HCT116 (cell line): ENCODE measurements around the gene MRPL34. TPM values are rescaled to one million over a fixed set of nuclear protein-coding genes. Genes with fewer than 3 reads are reported as not detected.

Source experiments
- ATAC-seq: fragments of 200-7000 bp; cut with Tn5 transposase; 2 replicates; pipeline ENCODE4 v1.9.1; 2020; ENCODE audit warnings: mild to moderate bottlenecking, moderate library complexity
- BruUV-seq: library from RNA; stranded (reverse); fragments of 400-500 nt; replicated peaks from 2 replicates; lab custom pipeline; 2021; lab: Mats Ljungman, UMichigan
- CTCF ChIA-PET: fragments of 300-600 bp; sonication (Branson Sonifier 250); formaldehyde crosslinking; loops from one replicate; lab custom pipeline; 2021; ENCODE audit warnings: antibody characterized with exemption; lab: Charles Lee
- POLR2A ChIA-PET: fragments of 300-600, 350-600 bp; sonication (Branson Sonifier 250); formaldehyde crosslinking; loops from one replicate; lab custom pipeline; 2021; ENCODE audit warnings: antibody characterized with exemption; lab: Charles Lee
- RAD21 ChIA-PET, 2 experiments: fragments of 300-600 bp; sonication (Branson Sonifier 250); formaldehyde crosslinking; loops; one replicate each; lab custom pipeline; 2023; ENCODE audit warnings: low total read pairs in 2 of 2; ENCODE audit not compliant: uncharacterized antibody in 2 of 2, unreplicated experiment in 2 of 2, low non-redundant PET in 1 of 2; lab: Charles Lee
- DNase-seq: peaks from one replicate; pipeline ENCODE4 v3.0.0-alpha.2; 2010; ENCODE audit warnings: low read depth, low spot score
- H2AFZ ChIP-seq: fragments of 200-600 bp; shearing (Covaris generic), sonication (generic); 2 replicates; pipeline ENCODE4 v1.6.1; 2017; ENCODE audit warnings: low read depth, mixed run types, mixed read lengths, antibody characterized with exemption, low read length; ENCODE audit not compliant: poor library complexity, severe bottlenecking
- H3K27ac ChIP-seq: 2 replicates; pipeline ENCODE4 v1.5.1; 2012; ENCODE audit warnings: low read depth, low read length
- H3K27me3 ChIP-seq: fragments of 200-600 bp; sonication (generic); 2 replicates; pipeline ENCODE4 v1.6.1; 2016; ENCODE audit warnings: mixed run types, low read length, mixed read lengths; ENCODE audit not compliant: insufficient read depth
- H3K36me3 ChIP-seq, 2 experiments: fragments of 200-500 bp in 1 of 2; fragments of 200-600 bp in 1 of 2; sonication (Bioruptor generic) in 1 of 2; sonication (generic) in 1 of 2; 2 replicates each; pipeline versions ENCODE4 v1.5.1 to v1.6.1; 2014 to 2016; ENCODE audit warnings: low read length in 2 of 2, inconsistent platforms in 1 of 2, mixed read lengths in 1 of 2, mixed run types in 1 of 2; ENCODE audit not compliant: insufficient read depth in 2 of 2, control insufficient read depth in 1 of 2
- H3K4me1 ChIP-seq, 2 experiments: fragments of 200-600 bp in 1 of 2; sonication (generic) in 1 of 2; 2 replicates each; pipeline versions ENCODE4 v1.5.1 to v1.6.1; 2012 to 2017; ENCODE audit warnings: low read length in 2 of 2, inconsistent platforms in 1 of 2, mild to moderate bottlenecking in 1 of 2, mixed read lengths in 1 of 2, mixed run types in 1 of 2, moderate library complexity in 1 of 2; ENCODE audit not compliant: insufficient read depth in 2 of 2, control insufficient read depth in 1 of 2
- H3K4me2 ChIP-seq: fragments of 200-600 bp; sonication (generic); 2 replicates; pipeline ENCODE4 v1.6.1; 2017; ENCODE audit warnings: mixed run types, low read length, mixed read lengths
- H3K4me3 ChIP-seq, 2 experiments: fragments of 200-600 bp in 1 of 2; sonication (generic) in 1 of 2; replicated peaks in 1 of 2; 2 replicates each; pipeline ENCODE4 v1.5.1; 2011 to 2016; ENCODE audit warnings: low read length in 2 of 2, control low read depth in 1 of 2, low read depth in 1 of 2, mild to moderate bottlenecking in 1 of 2, mixed read lengths in 1 of 2, mixed run types in 1 of 2
- H3K79me2 ChIP-seq: fragments of 200-600 bp; sonication (generic); 2 replicates; pipeline ENCODE4 v1.6.1; 2017; ENCODE audit warnings: mild to moderate bottlenecking, mixed run types, low read length, moderate library complexity, mixed read lengths; ENCODE audit not compliant: insufficient read depth
- H3K9ac ChIP-seq: fragments of 200-600 bp; sonication (generic); 2 replicates; pipeline ENCODE4 v1.6.1; 2016; ENCODE audit warnings: low read length, mixed read lengths
- H3K9me2 ChIP-seq: fragments of 200-600 bp; sonication (generic), shearing (Covaris generic); 2 replicates; pipeline ENCODE4 v1.6.1; 2017; ENCODE audit warnings: mixed run types, mild to moderate bottlenecking, moderate library complexity; ENCODE audit not compliant: insufficient read depth
- H3K9me3 ChIP-seq, 2 experiments: fragments of 200-500 bp in 1 of 2; fragments of 200-600 bp in 1 of 2; sonication (Bioruptor generic) in 1 of 2; sonication (generic) in 1 of 2; 2 replicates each; pipeline ENCODE4 v1.6.1; 2014 to 2017; ENCODE audit warnings: low read length in 2 of 2, mixed read lengths in 2 of 2, inconsistent platforms in 1 of 2, low read depth in 1 of 2, mild to moderate bottlenecking in 1 of 2, mixed run types in 1 of 2, moderate library complexity in 1 of 2; ENCODE audit not compliant: control insufficient read depth in 1 of 2, insufficient read depth in 1 of 2
- H4K20me1 ChIP-seq: fragments of 200-600 bp; sonication (generic), shearing (Covaris generic); 2 replicates; pipeline ENCODE4 v1.6.1; 2017; ENCODE audit warnings: mixed run types, mild to moderate bottlenecking, moderate library complexity; ENCODE audit not compliant: insufficient read depth
- ATF3 ChIP-seq: IDR thresholded peaks from 2 replicates; pipeline ENCODE4 v1.6.1; 2012
- CEBPB ChIP-seq: IDR thresholded peaks from 2 replicates; pipeline ENCODE4 v1.6.1; 2012; ENCODE audit warnings: low read depth
- CTCF ChIP-seq, 3 experiments: fragments of 200-600 bp in 1 of 3; sonication (generic) in 1 of 3; IDR thresholded peaks in 2 of 3; conservative IDR thresholded peaks in 1 of 3; 2 replicates each; pipeline ENCODE4 v1.5.1; 2012 to 2017; ENCODE audit warnings: low read depth in 2 of 3, low read length in 2 of 3, antibody characterized with exemption in 1 of 3, borderline replicate concordance in 1 of 3, control low read depth in 1 of 3, mild to moderate bottlenecking in 1 of 3, mixed read lengths in 1 of 3, mixed run types in 1 of 3, moderate library complexity in 1 of 3; ENCODE audit not compliant: insufficient read depth in 1 of 3
- EGR1 ChIP-seq: IDR thresholded peaks from 2 replicates; pipeline ENCODE4 v1.6.1; 2012; ENCODE audit warnings: low read depth
- ELF1 ChIP-seq: IDR thresholded peaks from 2 replicates; pipeline ENCODE4 v1.6.1; 2012; ENCODE audit warnings: low read depth, borderline replicate concordance
- EZH2 ChIP-seq: fragments of 200-600 bp; sonication (generic); IDR thresholded peaks from 2 replicates; pipeline ENCODE4 v1.6.1; 2017; ENCODE audit warnings: antibody characterized with exemption, mixed run types
- FOSL1 ChIP-seq: IDR thresholded peaks from 2 replicates; pipeline ENCODE4 v1.6.1; 2012; ENCODE audit warnings: low read depth
- JUND ChIP-seq: IDR thresholded peaks from 2 replicates; pipeline ENCODE4 v1.6.1; 2012
- MAX ChIP-seq: IDR thresholded peaks from 2 replicates; pipeline ENCODE4 v1.6.1; 2012
- POLR2AphosphoS5 ChIP-seq: IDR thresholded peaks from 2 replicates; pipeline ENCODE4 v1.6.1; 2011; ENCODE audit warnings: mild to moderate bottlenecking, low read depth, low read length, moderate library complexity
- RAD21 ChIP-seq: IDR thresholded peaks from 2 replicates; pipeline ENCODE4 v1.6.1; 2012; ENCODE audit warnings: low read depth, mild to moderate bottlenecking
- SIN3A ChIP-seq: IDR thresholded peaks from 2 replicates; pipeline ENCODE4 v1.6.1; 2012; ENCODE audit warnings: low read depth
- SP1 ChIP-seq: IDR thresholded peaks from 2 replicates; pipeline ENCODE4 v1.6.1; 2012; ENCODE audit warnings: low read depth
- SRF ChIP-seq: IDR thresholded peaks from 2 replicates; pipeline ENCODE4 v1.6.1; 2012; ENCODE audit warnings: low read depth
- TCF7L2 ChIP-seq: IDR thresholded peaks from 2 replicates; pipeline ENCODE4 v1.7.0; 2011; ENCODE audit warnings: borderline replicate concordance, inconsistent platforms; ENCODE audit not compliant: insufficient read depth, insufficient read length; ENCODE audit errors: extremely low read depth
- YY1 ChIP-seq: IDR thresholded peaks from 2 replicates; pipeline ENCODE4 v1.6.1; 2011; ENCODE audit warnings: low read length, low read depth, moderate library complexity, mild to moderate bottlenecking; ENCODE audit not compliant: insufficient replicate concordance; ENCODE audit errors: extremely low read depth
- ZFX ChIP-seq: fragments of 450-650 bp; IDR thresholded peaks from 2 replicates; pipeline ENCODE4 v1.6.1; 2017
- intact Hi-C: fragments of 100-400 bp; cut with micrococcal nuclease; formaldehyde crosslinking; loops from 2 replicates; pipeline ENCODE4 v1.10.0; 2022
- total RNA-seq: library from RNA; stranded (reverse); gene quantifications from one replicate; pipeline ENCODE4 v1.2.1, GENCODE V29; 2021; ENCODE audit not compliant: unreplicated experiment

Gene MRPL34
- total RNA-seq, 1 experiment from 2014 or later, result 114 TPM

GRCh38 chr19:17327068-17327653 lies 21.5 kb downstream of the MRPL34 start:
- Histone ChIP-seq H3K79me2 (no peaks in the 10 kb centered on the region), H3K9ac (peak overlapping the region; percentile 67; the same call in 1 of the 2 replicates), H3K4me2 (peak overlapping the region; percentile 86), H4K20me1 (no peaks in the 10 kb centered on the region), H3K36me3 (peaks cover 0 to 1% of the 10 kb centered on the region in 2 experiments; a peak in 1 of 4 replicates), H3K4me3 (peak overlapping the region; percentile 50 to 65; a peak in 2 of 4 replicates), H3K27ac (peak overlapping the region; percentile 90), H3K9me3 (no peaks in the 10 kb centered on the region), H3K4me1 (peaks cover 7 to 19% of the 10 kb centered on the region in 2 experiments)
- no TSS peak for BruUV-seq
- CTCF ChIA-PET, result interaction anchor here (1.8 to 3.0 kb wide), 2 partner anchors 10 to 18 kb away, joined by 5 to 12 read pairs; partner anchors contain the start of gene DDA1
- POLR2A ChIA-PET, result interaction anchor here (1.7 to 2.8 kb wide), 3 partner anchors 10 to 18 kb away, joined by 6 to 9 read pairs (median 6); partner anchors contain the start of gene DDA1
- DNase-seq, result no peak
- intact Hi-C loops, result no loop called here
- RAD21 ChIA-PET, result no interaction called here
- TF ChIP-seq SIN3A, result no peak
- no peak for TF ChIP-seq ATF3
- TF ChIP-seq SP1, result no peak
- TF ChIP-seq EGR1, result no peak
- no peak for TF ChIP-seq RAD21
- TF ChIP-seq YY1, result no peak
- no peak for TF ChIP-seq CTCF (IDR thresholded peaks at IDR 0.05 in 2 of 3, conservative IDR thresholded peaks at IDR 0.05 in 1 of 3; ENCODE audit: borderline replicate concordance in 1 of 3, insufficient read depth in 1 of 3, low read depth in 2 of 3, low read length in 2 of 3)
- no peak for TF ChIP-seq CEBPB
- TF ChIP-seq ZFX, result no peak
- no peak for TF ChIP-seq FOSL1
- no peak for TF ChIP-seq ELF1
- no peak for TF ChIP-seq MAX
- TF ChIP-seq SRF, result no peak
- no peak for TF ChIP-seq EZH2
- TF ChIP-seq JUND, result no peak
- TF ChIP-seq TCF7L2, result no peak
- no peak for TF ChIP-seq POLR2AphosphoS5
- TF ChIP-seq, all 23 proteins: peak for 0
- Histone ChIP-seq H3K9me2 (no peaks in the 10 kb centered on the region), H3K27me3 (no peaks in the 10 kb centered on the region), H2AFZ (no peak overlapping the region)
- no peak for ATAC-seq
